ENCODE results near the gene RAPGEF2. TPM values are rescaled to one million over a fixed set of nuclear protein-coding genes. Genes with fewer than 3 reads are reported as not detected.
"Not testable (repeated sequence)": the region's sequence is repeated elsewhere in the genome, so short reads cannot be mapped to it uniquely, and the experiment has no call there.

Gene RAPGEF2
- polyA plus RNA-seq, 6 donors from 2014 or later: 0.46 to 2.8 (median 1.6) TPM

DNA sequence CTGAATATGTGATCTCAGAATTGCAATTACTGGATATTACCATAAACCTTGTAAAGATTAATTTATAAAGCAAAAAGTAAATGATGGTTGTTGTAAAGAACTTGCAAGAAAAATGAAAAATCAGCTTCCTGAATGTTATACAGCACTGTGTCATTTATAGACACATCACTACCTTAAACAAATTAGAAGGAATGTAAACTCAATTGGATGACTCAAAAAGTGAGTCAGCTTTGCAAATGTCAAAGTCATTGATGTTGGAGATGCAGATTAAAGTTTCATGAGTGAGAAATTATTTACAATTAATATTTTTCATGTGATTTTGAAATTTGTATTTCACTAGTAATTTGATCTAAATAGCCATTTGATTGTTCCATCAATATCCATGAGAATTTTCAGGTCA, 193.2 kb downstream of the RAPGEF2 start:
- no peak overlapping the region for H3K4me3 Mint-ChIP-seq
- H3K4me1 Mint-ChIP-seq: peaks cover 0 to 5% (median 2%) of the 10 kb centered on the region in 3 donors
- no peak for DNase-seq
- H3K9me3 Mint-ChIP-seq: peaks cover 0 to 4% (median 0%) of the 10 kb centered on the region in 7 donors
- no peak overlapping the region for H3K27ac Mint-ChIP-seq
- no peak for ATAC-seq (ENCODE audit: low read depth in 2 of 2)
- H3K36me3 Mint-ChIP-seq: peaks cover 0 to 1% of the 10 kb centered on the region in 2 donors
- H3K27me3 Mint-ChIP-seq: no peaks in the 10 kb centered on the region

DNA sequence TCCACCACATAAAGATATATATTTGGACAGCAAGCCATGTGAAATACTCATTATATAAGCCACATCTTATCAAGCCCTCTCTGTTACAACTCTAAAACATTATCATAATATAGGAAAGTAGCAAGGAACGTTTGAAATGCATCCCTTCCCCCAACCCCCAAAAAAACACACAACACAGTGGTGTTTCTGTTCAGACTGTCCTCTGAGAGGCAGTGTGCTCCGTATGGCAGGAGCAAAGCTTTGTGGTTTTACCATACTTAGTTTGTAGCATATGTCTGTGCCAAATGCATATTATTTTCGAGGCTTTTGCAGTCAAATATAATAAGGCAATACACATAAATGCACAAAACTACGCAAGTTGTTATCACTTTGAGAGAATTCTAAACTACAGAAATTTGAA, 194.2 kb downstream of the RAPGEF2 start:
- Mint-ChIP-seq H3K36me3 (no peaks in the 10 kb centered on the region), H3K4me3 (no peak overlapping the region), H3K9me3 (peaks cover 0 to 4% (median 0%) of the 10 kb centered on the region in 7 donors), H3K27me3 (no peaks in the 10 kb centered on the region), H3K27ac (peak overlapping the region in 1 of 6 donors; percentile 93), H3K4me1 (peaks cover 0 to 5% (median 2%) of the 10 kb centered on the region in 3 donors)
- DNase-seq: no peak
- ATAC-seq (ENCODE audit: low read depth in 2 of 2): no peak

DNA sequence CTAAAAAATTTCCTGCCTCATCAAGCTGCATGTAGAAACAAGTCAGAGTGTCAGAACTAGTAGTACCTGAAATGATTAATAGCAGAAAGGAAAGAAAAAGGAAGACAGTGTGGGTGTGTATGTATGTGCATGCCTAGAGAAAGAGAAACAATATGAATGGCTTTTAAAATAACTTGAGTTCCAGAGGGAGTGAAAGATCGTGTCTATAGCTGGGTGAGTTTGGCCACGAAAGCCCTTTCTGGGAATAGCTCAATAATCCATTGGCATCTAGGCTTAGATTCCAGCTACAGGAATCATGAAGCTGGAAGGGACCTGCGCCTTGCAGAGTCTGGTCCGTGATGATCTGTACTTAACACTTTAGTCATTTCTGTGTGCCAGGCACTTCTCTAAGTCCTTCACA, 195.6 kb downstream of the RAPGEF2 start:
- H3K27ac Mint-ChIP-seq: peak overlapping the region in 2 of 6 donors; percentile 2 to 6
- no peak for DNase-seq
- H3K4me1 Mint-ChIP-seq: peaks cover 0 to 5% (median 2%) of the 10 kb centered on the region in 3 donors

DNA sequence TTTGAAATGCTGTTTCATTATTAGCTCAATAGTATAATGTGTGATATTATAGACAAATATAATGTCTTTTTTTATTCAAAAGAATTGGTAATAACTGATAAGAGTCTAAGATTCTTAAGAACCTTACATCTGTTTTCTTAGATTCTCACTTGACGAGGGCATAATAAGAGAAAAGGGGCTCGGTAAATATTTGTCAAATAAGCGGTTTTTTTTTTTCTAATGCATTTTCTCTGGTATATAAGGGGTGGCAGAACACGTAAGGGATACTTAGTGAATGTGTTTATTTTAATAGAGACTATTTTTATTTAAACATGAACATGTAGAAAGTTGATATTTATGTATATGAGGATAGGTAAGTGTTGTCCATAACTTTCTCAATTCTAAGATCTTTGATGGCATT, 200.6 kb downstream of the RAPGEF2 start:
- DNase-seq (no peak), ATAC-seq (ENCODE audit: low read depth in 2 of 2) (no peak)
- H3K36me3 Mint-ChIP-seq: peaks cover 24 to 26% of the 10 kb centered on the region in 2 donors
- H3K4me1 Mint-ChIP-seq: no peaks in the 10 kb centered on the region
- no peaks in the 10 kb centered on the region for H3K27me3 Mint-ChIP-seq
- H3K9me3 Mint-ChIP-seq: peaks cover 3 to 12% (median 7%) of the 10 kb centered on the region in 7 donors
- H3K4me3 Mint-ChIP-seq: no peak overlapping the region
- H3K27ac Mint-ChIP-seq: no peak overlapping the region

More for the DNA sequence above, 195.6 kb downstream of the RAPGEF2 start:
- Mint-ChIP-seq H3K9me3 (peaks cover 0 to 4% (median 0%) of the 10 kb centered on the region in 7 donors), H3K27me3 (no peaks in the 10 kb centered on the region), H3K36me3 (no peaks in the 10 kb centered on the region), H3K4me3 (no peak overlapping the region)
- no peak for ATAC-seq (ENCODE audit: low read depth in 2 of 2)

DNA sequence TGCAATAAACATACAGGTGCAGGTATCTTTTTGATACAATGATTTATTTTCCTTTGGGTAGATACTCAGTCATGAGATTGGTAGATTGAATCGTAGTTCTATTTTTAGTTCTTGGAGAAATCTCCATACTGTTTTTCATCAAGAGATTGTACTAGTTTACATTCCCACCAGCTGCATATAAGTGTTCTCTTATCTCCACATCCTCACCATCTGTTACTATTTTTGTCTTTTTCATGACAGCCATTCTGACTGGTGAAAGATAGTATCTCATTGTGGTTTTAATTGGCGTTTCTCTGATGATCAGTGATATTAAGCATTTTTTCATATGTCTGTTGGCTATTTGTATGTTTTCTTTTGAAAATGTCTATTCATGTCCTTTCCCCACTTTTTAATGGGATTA, 202.2 kb downstream of the RAPGEF2 start:
- peaks cover 28 to 29% of the 10 kb centered on the region in 2 donors for H3K36me3 Mint-ChIP-seq
- H3K9me3 Mint-ChIP-seq: peaks cover 3 to 12% (median 7%) of the 10 kb centered on the region in 7 donors
- no peak for DNase-seq
- H3K4me1 Mint-ChIP-seq: no peaks in the 10 kb centered on the region
- no peak for ATAC-seq (ENCODE audit: low read depth in 2 of 2)
- no peaks in the 10 kb centered on the region for H3K27me3 Mint-ChIP-seq
- no peak overlapping the region for H3K4me3 Mint-ChIP-seq
- no peak overlapping the region for H3K27ac Mint-ChIP-seq

DNA sequence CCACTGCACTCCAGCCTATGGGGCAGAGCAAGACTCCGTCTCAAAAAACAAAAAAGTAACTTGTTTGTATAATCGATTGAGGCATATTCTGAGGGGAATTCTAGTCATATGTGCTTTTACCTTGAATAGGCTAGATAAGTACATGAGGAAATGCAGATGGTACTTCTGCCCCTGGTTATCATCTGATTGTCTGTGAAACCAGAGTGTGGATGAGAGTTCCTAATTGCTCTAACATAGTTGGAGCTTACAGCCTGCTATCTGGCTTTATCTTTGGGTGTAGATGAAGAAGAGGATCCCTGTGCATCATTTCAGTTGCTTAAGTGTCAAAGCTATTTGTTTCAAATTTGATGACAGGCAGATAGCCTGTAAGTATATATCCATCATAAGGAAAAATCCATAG, 205.1 kb downstream of the RAPGEF2 start:
- Mint-ChIP-seq H3K4me3 (no peak overlapping the region), H3K27me3 (no peaks in the 10 kb centered on the region), H3K27ac (no peak overlapping the region), H3K36me3 (peaks cover 28 to 29% of the 10 kb centered on the region in 2 donors), H3K4me1 (no peaks in the 10 kb centered on the region), H3K9me3 (peaks cover 3 to 12% (median 7%) of the 10 kb centered on the region in 7 donors)
- DNase-seq: no peak
- ATAC-seq (ENCODE audit: low read depth in 2 of 2): no peak

DNA sequence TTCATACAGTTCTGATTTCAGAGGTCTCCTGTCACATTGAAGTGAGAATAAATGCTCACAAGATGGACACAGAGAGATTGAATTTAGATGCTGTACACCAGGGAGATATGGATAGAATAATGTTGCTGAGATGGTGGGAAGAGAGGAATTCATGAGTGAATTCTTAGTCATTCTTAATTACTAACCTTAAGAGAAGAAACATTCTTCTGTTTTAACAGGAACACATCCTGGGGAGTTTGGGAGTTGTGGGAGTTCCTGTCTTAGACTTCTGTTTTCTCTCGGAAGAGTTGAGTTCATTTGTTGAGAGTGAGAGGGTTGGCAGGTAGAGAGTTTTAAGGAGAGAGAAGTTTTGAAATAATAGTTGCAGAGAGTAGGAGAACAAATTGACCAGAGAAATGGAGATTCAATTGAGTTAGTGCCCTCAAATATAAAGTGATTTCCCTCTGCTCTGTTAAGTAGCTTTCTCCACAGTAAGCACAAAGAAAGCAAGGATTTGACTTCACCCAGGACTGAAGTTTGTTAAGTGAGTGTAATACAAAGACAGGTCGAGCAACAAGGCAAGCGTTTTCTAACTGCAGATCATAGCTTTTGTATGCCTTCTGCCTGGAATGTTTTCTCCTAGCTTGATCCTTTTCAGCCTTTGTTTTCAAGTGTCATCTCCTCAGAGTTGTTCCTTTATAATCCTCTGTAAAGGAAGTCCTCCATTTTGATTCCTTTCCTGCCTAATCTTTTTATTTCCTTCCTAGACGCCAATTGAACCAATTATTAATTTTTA, 205.9 kb downstream of the RAPGEF2 start:
- Mint-ChIP-seq H3K27me3 (no peaks in the 10 kb centered on the region), H3K4me3 (no peak overlapping the region), H3K36me3 (peaks cover 28 to 29% of the 10 kb centered on the region in 2 donors), H3K9me3 (peaks cover 3 to 12% (median 7%) of the 10 kb centered on the region in 7 donors), H3K27ac (no peak overlapping the region), H3K4me1 (no peaks in the 10 kb centered on the region)
- DNase-seq (no peak), ATAC-seq (ENCODE audit: low read depth in 2 of 2) (no peak)

DNA sequence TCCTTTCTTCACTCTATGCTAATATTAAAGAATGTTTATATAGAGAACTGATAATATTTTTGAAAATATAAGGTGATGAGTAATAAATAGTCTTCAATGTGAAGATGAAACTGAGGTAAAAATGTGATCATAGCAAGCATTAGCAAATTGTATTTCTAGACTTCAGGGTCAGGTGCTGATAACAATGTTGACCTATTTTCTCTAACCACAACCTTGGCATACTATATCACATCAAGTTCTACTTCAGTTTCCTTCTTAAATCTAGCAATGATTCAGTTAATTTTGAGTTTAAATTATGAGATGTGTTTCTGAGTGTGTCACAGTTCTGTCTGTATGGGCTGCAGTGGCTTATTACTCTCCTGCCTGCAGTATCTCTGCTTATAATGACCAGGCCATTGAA, 209.4 kb downstream of the RAPGEF2 start:
- DNase-seq: no peak
- Mint-ChIP-seq H3K4me3 (no peak overlapping the region), H3K27me3 (no peaks in the 10 kb centered on the region), H3K9me3 (peaks cover 0 to 2% (median 0%) of the 10 kb centered on the region in 7 donors), H3K27ac (no peak overlapping the region), H3K4me1 (no peaks in the 10 kb centered on the region), H3K36me3 (peaks cover 25 to 33% of the 10 kb centered on the region in 2 donors)
- ATAC-seq (ENCODE audit: low read depth in 2 of 2): no peak

DNA sequence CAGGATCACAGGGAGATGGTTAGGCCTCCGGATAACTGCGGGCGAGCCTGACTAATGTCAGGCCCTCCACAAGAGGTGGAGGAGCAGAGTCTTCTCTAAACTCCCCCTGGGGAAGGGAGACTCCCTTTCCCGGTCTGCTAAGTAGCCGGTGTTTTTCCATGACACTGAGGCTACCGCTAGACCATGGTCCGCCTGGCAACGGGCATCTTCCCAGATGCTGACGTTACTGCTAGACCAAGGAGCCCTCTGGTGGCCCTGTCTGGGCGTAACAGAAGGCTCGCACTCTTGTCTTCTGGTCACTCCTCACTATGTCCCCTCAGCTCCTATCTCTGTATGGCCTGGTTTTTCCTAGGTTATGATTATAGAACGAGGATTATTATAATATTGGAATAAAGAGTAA, 213.0 kb downstream of the RAPGEF2 start:
- Mint-ChIP-seq H3K27ac (peak overlapping the region in 1 of 6 donors; percentile 19), H3K36me3 (peaks cover 18 to 30% of the 10 kb centered on the region in 2 donors)
- DNase-seq; H3K4me1 Mint-ChIP-seq; H3K27me3 Mint-ChIP-seq; H3K4me3 Mint-ChIP-seq; ATAC-seq (ENCODE audit: low read depth in 2 of 2); H3K9me3 Mint-ChIP-seq: not testable (repeated sequence)

DNA sequence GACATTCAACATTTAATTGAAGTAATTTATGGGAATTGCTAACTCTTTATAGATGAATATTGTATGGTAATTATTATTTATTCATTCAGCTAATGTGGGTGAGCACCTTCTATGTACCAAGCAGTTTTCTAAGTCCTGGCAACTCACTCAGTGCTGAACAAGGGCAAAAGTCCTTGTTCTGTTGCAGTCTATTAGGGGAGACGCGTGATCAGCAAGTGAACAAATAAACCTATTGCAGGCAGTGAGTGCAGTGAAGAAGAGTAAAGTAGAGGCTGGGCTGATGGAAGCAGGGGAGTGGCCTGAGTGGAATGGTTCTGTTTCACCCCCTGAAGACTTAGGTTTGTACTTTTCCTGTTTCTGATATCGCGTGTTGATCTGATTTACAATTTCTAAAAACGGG, 214.3 kb downstream of the RAPGEF2 start:
- H3K4me3 Mint-ChIP-seq: no peak overlapping the region
- no peak for DNase-seq
- no peaks in the 10 kb centered on the region for H3K27me3 Mint-ChIP-seq
- peaks cover 19 to 31% of the 10 kb centered on the region in 2 donors for H3K36me3 Mint-ChIP-seq
- ATAC-seq (ENCODE audit: low read depth in 2 of 2): no peak
- peak overlapping the region in 2 of 6 donors; percentile 28 to 71 for H3K27ac Mint-ChIP-seq
- no peaks in the 10 kb centered on the region for H3K4me1 Mint-ChIP-seq
- peaks cover 0 to 2% (median 0%) of the 10 kb centered on the region in 7 donors for H3K9me3 Mint-ChIP-seq

DNA sequence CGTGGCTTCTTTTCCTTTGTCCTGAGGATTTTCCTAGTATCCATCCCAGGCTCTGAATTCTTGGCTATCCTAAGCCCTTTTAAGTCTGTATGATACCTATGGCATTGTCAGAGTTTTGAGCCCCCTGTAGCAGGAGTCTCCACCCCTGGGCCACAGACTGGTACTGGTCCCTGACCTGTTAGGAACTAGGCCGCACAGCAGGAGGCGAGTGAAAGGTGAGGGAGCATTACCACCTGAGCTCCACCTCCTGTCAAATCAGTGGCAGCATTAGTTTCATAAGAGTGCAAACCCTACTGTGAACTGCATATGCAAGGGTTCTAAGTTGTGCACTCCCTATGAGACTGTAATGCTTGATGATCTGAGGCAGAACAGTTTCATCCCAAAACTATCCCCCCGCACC, 216.1 kb downstream of the RAPGEF2 start:
- H3K9me3 Mint-ChIP-seq: peaks cover 0 to 3% (median 0%) of the 10 kb centered on the region in 7 donors
- H3K4me1 Mint-ChIP-seq: no peaks in the 10 kb centered on the region
- H3K27ac Mint-ChIP-seq: no peak overlapping the region
- H3K36me3 Mint-ChIP-seq: peaks cover 26 to 43% of the 10 kb centered on the region in 2 donors
- no peak for DNase-seq
- no peak overlapping the region for H3K4me3 Mint-ChIP-seq
- H3K27me3 Mint-ChIP-seq: no peaks in the 10 kb centered on the region
- no peak for ATAC-seq (ENCODE audit: low read depth in 2 of 2)

DNA sequence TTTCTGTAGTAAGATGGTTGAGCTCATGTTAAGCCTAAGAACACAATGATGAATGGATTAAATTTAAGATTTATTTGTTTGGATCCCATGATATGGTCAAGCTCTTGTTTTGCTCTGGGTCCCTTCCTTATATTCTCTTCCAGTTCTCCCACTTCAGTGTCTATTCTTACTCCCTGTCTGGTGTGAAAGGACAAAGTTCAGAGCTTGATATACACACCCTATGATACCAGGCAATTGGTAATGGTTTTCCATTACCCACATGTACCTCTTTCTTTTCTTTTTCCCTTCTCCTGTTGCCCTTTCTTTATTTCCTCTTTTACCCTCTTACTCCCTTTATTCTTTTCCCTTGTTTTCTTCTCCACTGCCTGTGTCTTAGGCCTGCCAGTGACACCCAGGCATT, 223.6 kb downstream of the RAPGEF2 start:
- H3K36me3 Mint-ChIP-seq: peaks cover 13 to 27% of the 10 kb centered on the region in 2 donors
- DNase-seq: no peak
- peaks cover 0 to 3% (median 0%) of the 10 kb centered on the region in 7 donors for H3K9me3 Mint-ChIP-seq
- H3K4me3 Mint-ChIP-seq: no peak overlapping the region
- H3K27me3 Mint-ChIP-seq: no peaks in the 10 kb centered on the region
- H3K4me1 Mint-ChIP-seq: no peaks in the 10 kb centered on the region
- no peak for ATAC-seq (ENCODE audit: low read depth in 2 of 2)
- peak overlapping the region in 1 of 6 donors; percentile 45 for H3K27ac Mint-ChIP-seq

DNA sequence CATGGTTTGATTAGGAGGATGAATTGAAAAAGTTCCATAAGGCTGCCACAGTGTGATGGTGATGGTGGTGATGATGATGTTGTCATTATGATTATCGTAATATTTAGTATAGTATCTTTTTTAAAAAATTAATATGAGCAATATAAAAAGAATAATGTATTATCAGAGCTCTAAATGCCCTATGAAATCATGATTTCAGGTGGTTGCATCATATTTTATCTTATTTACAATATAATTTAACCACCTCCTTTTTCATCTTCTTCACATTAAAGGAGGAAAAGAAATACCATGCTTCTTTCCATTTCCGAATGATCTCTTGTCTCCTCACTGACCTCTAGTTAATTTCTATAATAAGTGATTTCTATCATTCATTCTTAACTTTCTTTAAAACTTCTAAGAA, 225.9 kb downstream of the RAPGEF2 start:
- Mint-ChIP-seq H3K36me3 (peaks cover 18 to 21% of the 10 kb centered on the region in 2 donors), H3K27me3 (no peaks in the 10 kb centered on the region)

DNA sequence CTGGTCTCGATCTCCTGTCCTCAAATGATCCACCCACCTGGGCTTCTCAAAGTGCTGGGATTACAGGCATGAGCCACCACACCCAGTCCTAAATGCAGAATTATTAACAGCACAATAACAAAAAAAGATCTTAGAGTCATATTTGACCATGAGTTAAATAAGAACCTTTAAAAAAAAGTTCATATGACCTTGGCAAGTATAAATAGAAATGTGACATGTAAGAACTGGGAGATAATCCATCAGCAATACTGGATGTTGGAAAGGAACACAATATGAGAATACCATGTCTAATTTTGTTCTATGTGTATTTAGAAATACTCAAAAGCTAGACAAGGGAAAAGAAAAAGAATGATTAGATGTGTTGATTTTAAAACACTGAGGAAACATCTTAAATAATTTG, 231.6 kb downstream of the RAPGEF2 start:
- Mint-ChIP-seq H3K27ac (no peak overlapping the region), H3K36me3 (peaks cover 32 to 38% of the 10 kb centered on the region in 2 donors), H3K9me3 (peaks cover 0 to 5% (median 0%) of the 10 kb centered on the region in 7 donors), H3K27me3 (no peaks in the 10 kb centered on the region), H3K4me3 (no peak overlapping the region), H3K4me1 (no peaks in the 10 kb centered on the region)
- ATAC-seq (ENCODE audit: low read depth in 2 of 2) (no peak), DNase-seq (no peak)

More for the DNA sequence above, 225.9 kb downstream of the RAPGEF2 start:
- Mint-ChIP-seq H3K9me3 (no peaks in the 10 kb centered on the region), H3K4me1 (no peaks in the 10 kb centered on the region), H3K27ac (no peak overlapping the region), H3K4me3 (no peak overlapping the region)
- ATAC-seq (ENCODE audit: low read depth in 2 of 2) (no peak), DNase-seq (no peak)
